ENCODE results near the gene TAF11L8. TPM values are rescaled to one million over a fixed set of nuclear protein-coding genes. Genes with fewer than 3 reads are reported as not detected.
"Not testable (repeated sequence)": the region's sequence is repeated elsewhere in the genome, so short reads cannot be mapped to it uniquely, and the experiment has no call there.

The TAF11L8 gene
- total and polyA plus RNA-seq, 7 donors: not detected

GRCh38 chr5:17614872-17615605 lies 24.3 kb upstream of the TAF11L8 start:
- WGBS, 3 donors: 87 to 89% (median 88%) methylated on average over 17 of the region's 17 CpGs

GRCh38 chr5:17610092-17610491 lies 19.3 kb upstream of the TAF11L8 start, which contains the start of gene TAF11L12:
Gene TAF11L12, plus strand, starts transcription at chr5:17610392.
- H3K9me3 ChIP-seq; ATAC-seq; H3K4me3 ChIP-seq; H3K27ac ChIP-seq; intact Hi-C loops (cut with DNase I); DNase-seq; H3K4me1 ChIP-seq; H3K27me3 ChIP-seq (ENCODE audit: insufficient read depth in 3 of 3, low read length in 2 of 3); H3K36me3 ChIP-seq (ENCODE audit: insufficient read depth in 1 of 2, low read depth in 1 of 2): not testable (repeated sequence)
- 68 to 74% (median 69%) methylated on average over 2 of the region's 2 CpGs for WGBS, 3 donors

More at GRCh38 chr5:17614872-17615605, 24.3 kb upstream of the TAF11L8 start:
- Histone ChIP-seq H3K27ac (no peak overlapping the region), H3K4me1 (no peaks in the 10 kb centered on the region), H3K27me3 (ENCODE audit: insufficient read depth in 3 of 3, low read length in 2 of 3) (no peaks in the 10 kb centered on the region), H3K9me3 (no peaks in the 10 kb centered on the region), H3K36me3 (ENCODE audit: insufficient read depth in 1 of 2, low read depth in 1 of 2) (no peaks in the 10 kb centered on the region), H3K4me3 (no peak overlapping the region)
- TF ChIP-seq, protein P1, sequence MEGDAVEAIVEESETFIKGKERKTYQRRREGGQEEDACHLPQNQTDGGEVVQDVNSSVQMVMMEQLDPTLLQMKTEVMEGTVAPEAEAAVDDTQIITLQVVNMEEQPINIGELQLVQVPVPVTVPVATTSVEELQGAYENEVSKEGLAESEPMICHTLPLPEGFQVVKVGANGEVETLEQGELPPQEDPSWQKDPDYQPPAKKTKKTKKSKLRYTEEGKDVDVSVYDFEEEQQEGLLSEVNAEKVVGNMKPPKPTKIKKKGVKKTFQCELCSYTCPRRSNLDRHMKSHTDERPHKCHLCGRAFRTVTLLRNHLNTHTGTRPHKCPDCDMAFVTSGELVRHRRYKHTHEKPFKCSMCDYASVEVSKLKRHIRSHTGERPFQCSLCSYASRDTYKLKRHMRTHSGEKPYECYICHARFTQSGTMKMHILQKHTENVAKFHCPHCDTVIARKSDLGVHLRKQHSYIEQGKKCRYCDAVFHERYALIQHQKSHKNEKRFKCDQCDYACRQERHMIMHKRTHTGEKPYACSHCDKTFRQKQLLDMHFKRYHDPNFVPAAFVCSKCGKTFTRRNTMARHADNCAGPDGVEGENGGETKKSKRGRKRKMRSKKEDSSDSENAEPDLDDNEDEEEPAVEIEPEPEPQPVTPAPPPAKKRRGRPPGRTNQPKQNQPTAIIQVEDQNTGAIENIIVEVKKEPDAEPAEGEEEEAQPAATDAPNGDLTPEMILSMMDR (IDR thresholded peaks at IDR 0.05): no peak
- DNase-seq (no peak), ATAC-seq (no peak)
- intact Hi-C loops (cut with DNase I): no loop called here

GRCh38 chr5:17607461-17607860 lies 16.7 kb upstream of the TAF11L8 start:
- H3K36me3 ChIP-seq (ENCODE audit: insufficient read depth in 1 of 2, low read depth in 1 of 2); H3K27me3 ChIP-seq (ENCODE audit: insufficient read depth in 3 of 3, low read length in 2 of 3); H3K4me1 ChIP-seq; H3K4me3 ChIP-seq; DNase-seq; H3K27ac ChIP-seq; H3K9me3 ChIP-seq; ATAC-seq; intact Hi-C loops (cut with DNase I): not testable (repeated sequence)
- WGBS, 3 donors: 80 to 97% (median 94%) methylated on average over 4 of the region's 4 CpGs

DNA sequence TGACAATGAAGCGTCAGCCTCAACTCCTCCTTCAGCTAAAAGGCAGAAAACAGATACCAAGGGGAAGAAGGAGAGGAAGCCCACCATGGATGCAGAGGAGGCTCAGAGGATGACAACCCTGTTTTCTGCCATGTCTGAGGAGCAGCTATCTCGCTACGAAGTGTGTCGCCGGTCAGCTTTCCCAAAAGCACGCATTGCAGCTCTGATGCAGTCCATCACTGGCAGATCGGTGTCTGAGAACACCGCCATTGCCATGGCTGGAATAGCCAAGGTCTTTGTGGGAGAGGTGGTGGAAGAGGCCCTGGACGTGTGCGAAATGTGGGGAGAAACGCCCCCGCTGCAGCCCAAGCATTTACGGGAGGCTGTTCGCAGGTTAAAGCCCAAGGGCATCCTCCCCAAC lies 14.2 kb upstream of the TAF11L8 start:
- ATAC-seq: no peak
- intact Hi-C loops (cut with DNase I): no loop called here
- no peaks in the 10 kb centered on the region for H3K27me3 ChIP-seq (ENCODE audit: insufficient read depth in 3 of 3, low read length in 2 of 3)
- H3K4me1 ChIP-seq: no peaks in the 10 kb centered on the region
- 92 to 96% (median 92%) methylated on average over 14 of the region's 14 CpGs for WGBS, 3 donors
- no peaks in the 10 kb centered on the region for H3K36me3 ChIP-seq (ENCODE audit: insufficient read depth in 1 of 2, low read depth in 1 of 2)
- TF ChIP-seq, protein P1 (IDR thresholded peaks at IDR 0.05): no peak
- no peaks in the 10 kb centered on the region for H3K9me3 ChIP-seq
- no peak overlapping the region for H3K27ac ChIP-seq
- no peak overlapping the region for H3K4me3 ChIP-seq
- DNase-seq: no peak

DNA sequence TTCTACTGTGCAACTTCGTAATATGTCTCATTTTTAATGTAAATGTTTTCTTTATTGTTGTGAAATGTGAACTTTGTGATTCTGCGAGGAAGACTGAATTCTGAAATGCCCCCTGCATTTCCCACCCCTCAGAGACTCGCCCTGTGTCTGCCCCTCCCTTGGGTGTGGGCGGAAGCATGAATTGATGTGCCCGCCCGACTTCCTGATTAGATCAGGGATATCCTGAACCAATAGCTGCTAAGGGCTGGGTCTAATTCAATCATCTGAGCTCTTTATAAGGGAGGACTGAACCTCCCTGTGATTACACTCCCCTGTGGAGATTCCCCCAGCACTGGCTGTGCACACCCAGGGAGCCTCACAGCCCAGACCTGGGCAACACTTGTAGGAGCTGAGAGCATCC lies 13.1 kb upstream of the TAF11L8 start, which contains the start of gene TAF11L11:
Gene TAF11L11 (plus strand): TSS at position 304 of the 400 bp plus-strand sequence.
- H3K36me3 ChIP-seq (ENCODE audit: insufficient read depth in 1 of 2, low read depth in 1 of 2); H3K27me3 ChIP-seq (ENCODE audit: insufficient read depth in 3 of 3, low read length in 2 of 3); intact Hi-C loops (cut with DNase I); ATAC-seq; H3K27ac ChIP-seq; DNase-seq; H3K9me3 ChIP-seq; H3K4me1 ChIP-seq; H3K4me3 ChIP-seq: not testable (repeated sequence)
- WGBS, 3 donors: 61 to 65% (median 63%) methylated on average over 6 of the region's 6 CpGs

DNA sequence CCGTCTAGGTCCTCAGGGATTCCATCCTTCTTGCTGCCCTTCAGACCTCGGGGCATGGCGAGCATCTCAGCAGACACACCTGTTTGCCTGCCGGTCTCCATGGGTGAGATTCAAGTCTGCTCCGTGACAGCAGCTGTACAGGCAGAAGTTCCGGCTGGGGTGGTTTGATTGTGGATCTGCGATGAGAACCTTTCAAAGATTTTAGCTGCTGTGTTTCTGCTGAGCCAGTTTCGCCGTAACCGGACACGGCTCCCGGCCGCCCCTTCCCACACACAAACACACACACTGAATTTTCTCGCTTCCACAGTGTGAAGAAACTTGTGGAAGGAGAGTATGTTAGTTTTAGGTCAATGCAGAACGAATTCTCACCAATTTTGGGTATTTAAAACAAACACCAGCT lies 7.0 kb upstream of the TAF11L8 start, which contains the start of gene TAF11L10:
Gene TAF11L10 (minus strand): TSS at position 101 of the 400 bp plus-strand sequence.
- DNase-seq; ATAC-seq; H3K9me3 ChIP-seq; H3K36me3 ChIP-seq (ENCODE audit: insufficient read depth in 1 of 2, low read depth in 1 of 2); H3K27ac ChIP-seq; H3K27me3 ChIP-seq (ENCODE audit: insufficient read depth in 3 of 3, low read length in 2 of 3); H3K4me3 ChIP-seq; intact Hi-C loops (cut with DNase I); H3K4me1 ChIP-seq: not testable (repeated sequence)
- WGBS, 3 donors: no CpG with 5 or more reads among the region's 15 CpGs

GRCh38 chr5:17594255-17594654 lies 3.5 kb upstream of the TAF11L8 start, which contains the start of gene TAF11L9:
Gene TAF11L9, minus strand, starts transcription at chr5:17594394.
- ATAC-seq; H3K4me3 ChIP-seq; H3K4me1 ChIP-seq; DNase-seq; H3K9me3 ChIP-seq; H3K27ac ChIP-seq; H3K27me3 ChIP-seq (ENCODE audit: insufficient read depth in 3 of 3, low read length in 2 of 3); intact Hi-C loops (cut with DNase I); H3K36me3 ChIP-seq (ENCODE audit: insufficient read depth in 1 of 2, low read depth in 1 of 2): not testable (repeated sequence)
- WGBS, 3 donors: 86 to 89% (median 88%) methylated on average over 8 to 10 of the region's 15 CpGs

DNA sequence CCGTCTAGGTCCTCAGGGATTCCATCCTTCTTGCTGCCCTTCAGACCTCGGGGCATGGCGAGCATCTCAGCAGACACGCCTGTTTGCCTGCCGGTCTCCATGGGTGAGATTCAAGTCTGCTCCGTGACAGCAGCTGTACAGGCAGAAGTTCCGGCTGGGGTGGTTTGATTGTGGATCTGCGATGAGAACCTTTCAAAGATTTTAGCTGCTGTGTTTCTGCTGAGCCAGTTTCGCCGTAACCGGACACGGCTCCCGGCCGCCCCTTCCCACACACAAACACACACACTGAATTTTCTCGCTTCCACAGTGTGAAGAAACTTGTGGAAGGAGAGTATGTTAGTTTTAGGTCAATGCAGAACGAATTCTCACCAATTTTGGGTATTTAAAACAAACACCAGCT lies 5.1 kb downstream of the TAF11L8 start, which contains the start of gene TAF11L7:
Gene TAF11L7 (minus strand): TSS at position 101 of the 400 bp plus-strand sequence.
- H3K27me3 ChIP-seq (ENCODE audit: insufficient read depth in 3 of 3, low read length in 2 of 3); H3K9me3 ChIP-seq; H3K4me1 ChIP-seq; ATAC-seq; intact Hi-C loops (cut with DNase I); H3K4me3 ChIP-seq; H3K36me3 ChIP-seq (ENCODE audit: insufficient read depth in 1 of 2, low read depth in 1 of 2); DNase-seq; H3K27ac ChIP-seq: not testable (repeated sequence)
- no CpG with 5 or more reads among the region's 16 CpGs for WGBS, 3 donors
